Ovary (tissue), 3 donors: ENCODE data around the gene MYOG.

Experiments
- EP300 ChIP-seq: sonication (generic); formaldehyde crosslinking; IDR thresholded peaks from one replicate; pipeline ENCODE4 v1.6.1; 2017; ENCODE audit warnings: antibody characterized with exemption
- POLR2A ChIP-seq: fragments of 450-650 bp; IDR thresholded peaks from one replicate; pipeline ENCODE4 v1.6.1; 2017; ENCODE audit warnings: antibody characterized with exemption, mild to moderate bottlenecking, moderate library complexity
- TF ChIP-seq, protein P1 (sequence below), 3 donors: fragments of 450-650 bp in 2 of 3; fragments of 200-600 bp in 1 of 3; IDR thresholded peaks; one replicate each; pipeline versions ENCODE4 v1.5.1 to v1.8.0; 2016 to 2022; ENCODE audit warnings: antibody characterized with exemption in 3 of 3, mild to moderate bottlenecking in 1 of 3
- donor health status: DM: no; HTN: no; CAD: no.

DNA sequence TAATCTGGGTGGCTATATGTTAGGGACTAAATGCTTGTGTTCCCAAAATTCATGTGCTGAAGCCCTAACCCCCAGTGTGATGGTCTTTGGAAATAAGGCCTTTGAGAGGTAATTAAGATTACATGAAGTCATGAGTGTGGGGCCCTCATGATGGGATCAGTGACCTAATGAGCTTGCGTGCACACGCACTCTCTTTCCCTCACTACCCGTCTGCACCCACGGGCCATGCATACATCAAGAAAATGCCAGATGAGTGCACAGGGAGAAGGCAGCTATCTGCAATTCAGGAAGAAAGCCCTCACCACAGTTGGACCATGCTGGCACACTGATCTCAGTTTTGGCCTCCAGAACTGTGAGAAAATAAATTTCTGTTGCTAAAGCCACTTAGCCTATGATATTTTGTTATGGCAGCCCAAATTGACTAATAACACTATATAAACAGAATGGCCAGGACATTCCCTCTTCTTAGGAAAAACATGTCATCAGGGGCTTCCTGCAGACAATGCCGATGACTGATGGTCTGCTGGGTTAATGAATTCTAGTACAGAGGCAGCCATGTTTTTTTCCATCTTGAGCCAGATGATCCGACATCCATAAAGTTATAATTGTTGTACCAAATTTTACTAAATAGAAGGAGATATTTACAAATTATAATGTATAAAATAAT, 18.1 kb upstream of the MYOG start:
- TF ChIP-seq, protein P1, sequence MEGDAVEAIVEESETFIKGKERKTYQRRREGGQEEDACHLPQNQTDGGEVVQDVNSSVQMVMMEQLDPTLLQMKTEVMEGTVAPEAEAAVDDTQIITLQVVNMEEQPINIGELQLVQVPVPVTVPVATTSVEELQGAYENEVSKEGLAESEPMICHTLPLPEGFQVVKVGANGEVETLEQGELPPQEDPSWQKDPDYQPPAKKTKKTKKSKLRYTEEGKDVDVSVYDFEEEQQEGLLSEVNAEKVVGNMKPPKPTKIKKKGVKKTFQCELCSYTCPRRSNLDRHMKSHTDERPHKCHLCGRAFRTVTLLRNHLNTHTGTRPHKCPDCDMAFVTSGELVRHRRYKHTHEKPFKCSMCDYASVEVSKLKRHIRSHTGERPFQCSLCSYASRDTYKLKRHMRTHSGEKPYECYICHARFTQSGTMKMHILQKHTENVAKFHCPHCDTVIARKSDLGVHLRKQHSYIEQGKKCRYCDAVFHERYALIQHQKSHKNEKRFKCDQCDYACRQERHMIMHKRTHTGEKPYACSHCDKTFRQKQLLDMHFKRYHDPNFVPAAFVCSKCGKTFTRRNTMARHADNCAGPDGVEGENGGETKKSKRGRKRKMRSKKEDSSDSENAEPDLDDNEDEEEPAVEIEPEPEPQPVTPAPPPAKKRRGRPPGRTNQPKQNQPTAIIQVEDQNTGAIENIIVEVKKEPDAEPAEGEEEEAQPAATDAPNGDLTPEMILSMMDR (IDR thresholded peaks at IDR 0.05), result no peak
- TF ChIP-seq POLR2A (no peak), EP300 (no peak)
